Natural killer cell (primary cell): ENCODE results near the gene P3H1. TPM values are rescaled to one million over a fixed set of nuclear protein-coding genes. Genes with fewer than 3 reads are reported as not detected.
A peak's percentile ranks its signal among the peaks of the same experiment; 100 is the strongest.
"Not testable (repeated sequence)": the region's sequence is repeated elsewhere in the genome, so short reads cannot be mapped to it uniquely, and the experiment has no call there.

Source experiments
- ATAC-seq, 3 donors: fragments of 150-1000 bp in 2 of 3; fragments of 200-7000 bp in 1 of 3; cut with Tn5 transposase; 1 replicate in 1 of 3; 2 replicates in 2 of 3; pipeline ENCODE4 v1.10.0; 2021; ENCODE audit warnings: mild to moderate bottlenecking in 2 of 3, moderate library complexity in 2 of 3
- DNase-seq, 2 donors: peaks; one replicate each; pipeline versions ENCODE4 v3.0.0 to v3.0.0-alpha.2; 2013 to 2021; ENCODE audit warnings: mixed read lengths in 1 of 2
- H3K27ac ChIP-seq: one replicate; pipeline ENCODE4 v1.5.1; 2013; ENCODE audit warnings: mild to moderate bottlenecking, low read length
- H3K27me3 ChIP-seq: one replicate; pipeline ENCODE4 v1.6.1; 2013; ENCODE audit warnings: low read length; ENCODE audit not compliant: control insufficient read depth, insufficient read depth
- H3K36me3 ChIP-seq: one replicate; pipeline ENCODE4 v1.6.1; 2013; ENCODE audit warnings: low read length; ENCODE audit not compliant: control insufficient read depth, insufficient read depth
- H3K4me1 ChIP-seq: one replicate; pipeline ENCODE4 v1.6.1; 2013; ENCODE audit warnings: low read length; ENCODE audit not compliant: control insufficient read depth, insufficient read depth
- H3K4me3 ChIP-seq: one replicate; pipeline ENCODE4 v1.5.1; 2013; ENCODE audit warnings: low read length
- H3K9me3 ChIP-seq: one replicate; pipeline ENCODE4 v1.6.1; 2013; ENCODE audit warnings: low read length; ENCODE audit not compliant: control insufficient read depth, insufficient read depth
- H3K27ac Mint-ChIP-seq, 2 donors: one replicate each; pipeline ENCODE4 v1.8.0; 2022; ENCODE audit warnings: mild to moderate bottlenecking in 2 of 2, mixed read lengths in 2 of 2, moderate library complexity in 1 of 2
- H3K27me3 Mint-ChIP-seq, 2 donors: one replicate each; pipeline ENCODE4 v1.8.0; 2022; ENCODE audit warnings: low read depth in 2 of 2, mixed read lengths in 2 of 2
- H3K36me3 Mint-ChIP-seq: one replicate; pipeline ENCODE4 v1.8.0; 2022; ENCODE audit warnings: mixed read lengths
- H3K4me1 Mint-ChIP-seq, 2 donors: one replicate each; pipeline ENCODE4 v1.8.0; 2022; ENCODE audit warnings: mixed read lengths in 2 of 2
- H3K4me3 Mint-ChIP-seq: one replicate; pipeline ENCODE4 v1.8.0; 2022; ENCODE audit warnings: mild to moderate bottlenecking, moderate library complexity, mixed read lengths
- H3K9me3 Mint-ChIP-seq, 2 donors: one replicate each; pipeline ENCODE4 v1.8.0; 2022; ENCODE audit warnings: mixed read lengths in 2 of 2
- WGBS: methylation state at CpG from one replicate; pipeline ENCODE4 v1.1.7; 2013; ENCODE audit warnings: missing lambda C conversion rate; ENCODE audit not compliant: insufficient coverage; 5-methylcytosine and 5-hydroxymethylcytosine counted together
- intact Hi-C: fragments of 100-400 bp; cut with micrococcal nuclease; formaldehyde crosslinking; loops from one replicate; pipeline ENCODE4 v1.14.2; 2022
- total RNA-seq, 4 donors: library from RNA; stranded (reverse); fragments of 120-200 nt in 1 of 4; gene quantifications; one replicate each; pipeline versions ENCODE4 v1.2.3 to v1.2.4, GENCODE V29; 2013 to 2022
- TF ChIP-seq, protein P1 (sequence below): fragments of 200-600 bp; IDR thresholded peaks from one replicate; pipeline ENCODE4 v1.8.0; 2022; ENCODE audit warnings: antibody characterized with exemption

P3H1 gene, protein sequence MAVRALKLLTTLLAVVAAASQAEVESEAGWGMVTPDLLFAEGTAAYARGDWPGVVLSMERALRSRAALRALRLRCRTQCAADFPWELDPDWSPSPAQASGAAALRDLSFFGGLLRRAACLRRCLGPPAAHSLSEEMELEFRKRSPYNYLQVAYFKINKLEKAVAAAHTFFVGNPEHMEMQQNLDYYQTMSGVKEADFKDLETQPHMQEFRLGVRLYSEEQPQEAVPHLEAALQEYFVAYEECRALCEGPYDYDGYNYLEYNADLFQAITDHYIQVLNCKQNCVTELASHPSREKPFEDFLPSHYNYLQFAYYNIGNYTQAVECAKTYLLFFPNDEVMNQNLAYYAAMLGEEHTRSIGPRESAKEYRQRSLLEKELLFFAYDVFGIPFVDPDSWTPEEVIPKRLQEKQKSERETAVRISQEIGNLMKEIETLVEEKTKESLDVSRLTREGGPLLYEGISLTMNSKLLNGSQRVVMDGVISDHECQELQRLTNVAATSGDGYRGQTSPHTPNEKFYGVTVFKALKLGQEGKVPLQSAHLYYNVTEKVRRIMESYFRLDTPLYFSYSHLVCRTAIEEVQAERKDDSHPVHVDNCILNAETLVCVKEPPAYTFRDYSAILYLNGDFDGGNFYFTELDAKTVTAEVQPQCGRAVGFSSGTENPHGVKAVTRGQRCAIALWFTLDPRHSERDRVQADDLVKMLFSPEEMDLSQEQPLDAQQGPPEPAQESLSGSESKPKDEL
- total RNA-seq, result 10 to 100 TPM; 29.6 to 40.4 (median 37.9) TPM
- total RNA-seq (2013), result 26.1 TPM

GRCh38 chr1:42766741-42767509, at the start of gene P3H1, which contains the start of gene C1orf50:
P3H1 (minus strand) TSS chr1:42767028; CDS start chr1:42766971, 57 bp downstream.
C1orf50 (plus strand) TSS chr1:42767249; CDS start chr1:42767312, 63 bp downstream.
- Mint-ChIP-seq H3K9me3 (no peaks in the 10 kb centered on the region), H3K27me3 (no peaks in the 10 kb centered on the region), H3K4me3 (no peak within 1 kb of the TSS), H3K36me3 (no peaks in the 10 kb centered on the region), H3K4me1 (peaks cover 10 to 28% of the 10 kb centered on the region in 2 donors), H3K27ac (no peak within 1 kb of the TSS)
- H3K36me3 ChIP-seq, result no peaks in the 10 kb centered on the region
- WGBS, result under 1% methylated on average over 82 of the region's 82 CpGs
- ATAC-seq, result peak; percentile 92 to 98 (median 92)
- peaks cover 18% of the 10 kb centered on the region for H3K4me1 ChIP-seq
- H3K27ac ChIP-seq, result peak within 1 kb of the TSS; percentile 81
- peak within 1 kb of the TSS; percentile 78 for H3K4me3 ChIP-seq
- DNase-seq, result peak; percentile 99 to 100
- intact Hi-C loops, result loop anchor here (1.0 to 5.0 kb wide), 5 partner anchors 50 to 406 kb away; partner anchors contain the start of genes CFAP57, EBNA1BP2, ERMAP and PPCS
- TF ChIP-seq, protein P1, sequence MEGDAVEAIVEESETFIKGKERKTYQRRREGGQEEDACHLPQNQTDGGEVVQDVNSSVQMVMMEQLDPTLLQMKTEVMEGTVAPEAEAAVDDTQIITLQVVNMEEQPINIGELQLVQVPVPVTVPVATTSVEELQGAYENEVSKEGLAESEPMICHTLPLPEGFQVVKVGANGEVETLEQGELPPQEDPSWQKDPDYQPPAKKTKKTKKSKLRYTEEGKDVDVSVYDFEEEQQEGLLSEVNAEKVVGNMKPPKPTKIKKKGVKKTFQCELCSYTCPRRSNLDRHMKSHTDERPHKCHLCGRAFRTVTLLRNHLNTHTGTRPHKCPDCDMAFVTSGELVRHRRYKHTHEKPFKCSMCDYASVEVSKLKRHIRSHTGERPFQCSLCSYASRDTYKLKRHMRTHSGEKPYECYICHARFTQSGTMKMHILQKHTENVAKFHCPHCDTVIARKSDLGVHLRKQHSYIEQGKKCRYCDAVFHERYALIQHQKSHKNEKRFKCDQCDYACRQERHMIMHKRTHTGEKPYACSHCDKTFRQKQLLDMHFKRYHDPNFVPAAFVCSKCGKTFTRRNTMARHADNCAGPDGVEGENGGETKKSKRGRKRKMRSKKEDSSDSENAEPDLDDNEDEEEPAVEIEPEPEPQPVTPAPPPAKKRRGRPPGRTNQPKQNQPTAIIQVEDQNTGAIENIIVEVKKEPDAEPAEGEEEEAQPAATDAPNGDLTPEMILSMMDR, result no peak
- H3K9me3 ChIP-seq, result no peaks in the 10 kb centered on the region
- H3K27me3 ChIP-seq, result no peaks in the 10 kb centered on the region

GRCh38 chr1:42815941-42816584, 49.2 kb upstream of the P3H1 start:
- intact Hi-C loops, result no loop called here
- peaks cover 10% of the 10 kb centered on the region for H3K4me1 ChIP-seq
- Mint-ChIP-seq H3K36me3 (no peaks in the 10 kb centered on the region), H3K9me3 (no peaks in the 10 kb centered on the region), H3K4me3 (peak overlapping the region; percentile 80), H3K4me1 (peaks cover 19 to 36% of the 10 kb centered on the region in 2 donors), H3K27ac (peak overlapping the region; percentile 80 to 84), H3K27me3 (no peaks in the 10 kb centered on the region)
- no peak for DNase-seq
- 39% methylated on average over 6 of the region's 7 CpGs for WGBS
- TF ChIP-seq, protein P1, result no peak
- H3K27ac ChIP-seq, result peak overlapping the region; percentile 83
- H3K9me3 ChIP-seq, result no peaks in the 10 kb centered on the region
- no peaks in the 10 kb centered on the region for H3K36me3 ChIP-seq
- ATAC-seq, result no peak
- H3K27me3 ChIP-seq, result no peaks in the 10 kb centered on the region
- peak overlapping the region; percentile 84 for H3K4me3 ChIP-seq

DNA sequence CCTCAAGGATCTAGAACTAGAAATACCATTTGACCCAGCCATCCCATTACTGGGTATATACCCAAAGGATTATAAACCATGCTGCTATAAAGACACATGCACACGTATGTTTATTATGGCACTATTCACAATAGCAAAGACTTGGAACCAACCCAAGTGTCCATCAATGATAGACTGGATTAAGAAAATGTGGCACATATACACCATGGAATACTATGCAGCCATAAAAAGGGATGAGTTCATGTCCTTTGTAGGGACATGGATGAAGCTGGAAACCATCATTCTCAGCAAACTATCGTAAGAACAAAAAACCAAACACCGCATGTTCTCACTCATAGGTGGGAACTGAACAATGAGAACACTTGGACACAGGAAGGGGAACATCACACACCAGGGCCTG, 48.0 kb upstream of the P3H1 start:
- H3K27ac Mint-ChIP-seq, H3K27ac ChIP-seq, H3K9me3 ChIP-seq, ATAC-seq, H3K27me3 Mint-ChIP-seq, H3K4me1 ChIP-seq, DNase-seq, H3K36me3 Mint-ChIP-seq, H3K36me3 ChIP-seq, H3K4me3 Mint-ChIP-seq, H3K27me3 ChIP-seq, intact Hi-C loops, H3K4me3 ChIP-seq, H3K9me3 Mint-ChIP-seq: not testable (repeated sequence)
- H3K4me1 Mint-ChIP-seq, result peaks cover 19 to 31% of the 10 kb centered on the region in 2 donors
- WGBS, result no CpG with 5 or more reads among the region's 3 CpGs
